HG03565 (cell line): Measurements from ENCODE around the gene LAMA3.

Source experiments
- ATAC-seq: cut with Tn5 transposase; IDR thresholded peaks from one replicate; pipeline ENCODE4 v1.9.1; 2021; ENCODE audit warnings: mild to moderate bottlenecking, moderate library complexity; ENCODE audit not compliant: unreplicated experiment

Gene LAMA3

GRCh38 chr18:23842305-23842704 lies 153.1 kb downstream of the LAMA3 start:
- ATAC-seq: no peak

GRCh38 chr18:23844991-23845680 lies 155.9 kb downstream of the LAMA3 start:
- ATAC-seq: no peak

GRCh38 chr18:23845988-23846630 lies 156.9 kb downstream of the LAMA3 start:
- ATAC-seq: no peak

- no peak for ATAC-seq
Observed at GRCh38 chr18:23847321-23847986, 158.2 kb downstream of the LAMA3 start.

GRCh38 chr18:23849141-23849540 lies 159.9 kb downstream of the LAMA3 start:
- ATAC-seq: no peak

- ATAC-seq: no peak
Observed at GRCh38 chr18:23850215-23850614, 161.0 kb downstream of the LAMA3 start.

- no peak for ATAC-seq
Observed at GRCh38 chr18:23851470-23852002, 162.3 kb downstream of the LAMA3 start.

- ATAC-seq: no peak
Observed at GRCh38 chr18:23852236-23853045, 163.2 kb downstream of the LAMA3 start.

- no peak for ATAC-seq
Observed at GRCh38 chr18:23853448-23854195, 164.4 kb downstream of the LAMA3 start.

- no peak for ATAC-seq
Observed at GRCh38 chr18:23855721-23856120, 166.5 kb downstream of the LAMA3 start.

GRCh38 chr18:23856466-23857163 lies 167.4 kb downstream of the LAMA3 start:
- no peak for ATAC-seq

GRCh38 chr18:23857164-23857552 lies 167.9 kb downstream of the LAMA3 start:
- no peak for ATAC-seq

- no peak for ATAC-seq
Observed at GRCh38 chr18:23857756-23858155, 168.5 kb downstream of the LAMA3 start.

GRCh38 chr18:23859466-23860336 lies 170.4 kb downstream of the LAMA3 start:
- ATAC-seq: no peak

GRCh38 chr18:23861326-23861725 lies 172.1 kb downstream of the LAMA3 start:
- ATAC-seq: no peak

- no peak for ATAC-seq
Observed at GRCh38 chr18:23861805-23862470, 172.7 kb downstream of the LAMA3 start.

GRCh38 chr18:23864624-23865023 lies 175.4 kb downstream of the LAMA3 start:
- no peak for ATAC-seq

GRCh38 chr18:23867006-23867405 lies 177.8 kb downstream of the LAMA3 start:
- no peak for ATAC-seq
